H1 (cell line): ENCODE measurements around the gene TUBB4B. TPM values are rescaled to one million over a fixed set of nuclear protein-coding genes. Genes with fewer than 3 reads are reported as not detected.

ENCODE experiments used
- ASH2L ChIP-seq: fragments of 200-600, 300-600 bp; sonication (generic); IDR thresholded peaks from one replicate; pipeline ENCODE4 v1.7.1; 2017; ENCODE audit warnings: low read length
- GABPA ChIP-seq: IDR thresholded peaks from 2 replicates; pipeline ENCODE4 v1.6.1; 2011; ENCODE audit warnings: mild to moderate bottlenecking, low read length, moderate library complexity, borderline replicate concordance; ENCODE audit not compliant: insufficient read depth
- KDM1A ChIP-seq: fragments of 200-600, 300-600 bp; sonication (generic); IDR thresholded peaks from 2 replicates; pipeline ENCODE4 v1.7.1; 2016; ENCODE audit warnings: mild to moderate bottlenecking, low read length, borderline replicate concordance
- NANOG ChIP-seq: IDR thresholded peaks from 2 replicates; pipeline ENCODE4 v1.6.1; 2011; ENCODE audit warnings: low read length, low read depth, mild to moderate bottlenecking, inconsistent platforms; ENCODE audit not compliant: insufficient read depth, poor library complexity, severe bottlenecking
- RXRA ChIP-seq: IDR thresholded peaks from 2 replicates; pipeline ENCODE4 v1.6.1; 2011; ENCODE audit warnings: low read depth, mild to moderate bottlenecking, low read length, moderate library complexity; ENCODE audit not compliant: insufficient read depth
- SP2 ChIP-seq: IDR thresholded peaks from 2 replicates; pipeline ENCODE4 v1.6.1; 2012; ENCODE audit warnings: mild to moderate bottlenecking, low read length, inconsistent platforms
- TAF7 ChIP-seq: optimal IDR thresholded peaks from 2 replicates; pipeline ENCODE3; 2011; ENCODE audit warnings: low read depth, mild to moderate bottlenecking, inconsistent platforms, low read length, moderate library complexity, borderline replicate concordance
- polyA plus RNA-seq, 7 experiments: library from polyadenylated mRNA; depleted of rRNA in 3 of 7; stranded (reverse) in 5 of 7; unstranded in 2 of 7; fragments of >200 nt in 5 of 7; fragments of 200-250 nt in 2 of 7; gene quantifications; 1 replicate in 5 of 7; 2 replicates in 1 of 7; 4 replicates in 1 of 7; pipeline versions ENCODE4 v1.2.1 to v1.2.3, GENCODE V29; 2011 to 2013; ENCODE audit warnings: missing spikeins in 2 of 7, mixed read lengths in 2 of 7
- total RNA-seq: library from RNA; stranded (reverse); fragmentation: NEBNext Ultra II Directional; extraction: Animal tissue kit (Norgen Biotek cat#: 25700); gene quantifications from 2 replicates; pipeline ENCODE4 v1.2.1, GENCODE V29; 2021
- TF ChIP-seq, protein P1 (sequence below): IDR thresholded peaks from 2 replicates; pipeline ENCODE4 v1.6.1; 2012; ENCODE audit warnings: inconsistent platforms
- TF ChIP-seq, protein P2 (sequence below): IDR thresholded peaks from 2 replicates; pipeline ENCODE4 v1.6.1; 2012; ENCODE audit warnings: inconsistent platforms

TUBB4B gene
- total and polyA plus RNA-seq, 2 of the 8 experiments (the other 6 are each of a cell fraction or from before 2014, with no cell fraction given) = 280 to 307 TPM

DNA sequence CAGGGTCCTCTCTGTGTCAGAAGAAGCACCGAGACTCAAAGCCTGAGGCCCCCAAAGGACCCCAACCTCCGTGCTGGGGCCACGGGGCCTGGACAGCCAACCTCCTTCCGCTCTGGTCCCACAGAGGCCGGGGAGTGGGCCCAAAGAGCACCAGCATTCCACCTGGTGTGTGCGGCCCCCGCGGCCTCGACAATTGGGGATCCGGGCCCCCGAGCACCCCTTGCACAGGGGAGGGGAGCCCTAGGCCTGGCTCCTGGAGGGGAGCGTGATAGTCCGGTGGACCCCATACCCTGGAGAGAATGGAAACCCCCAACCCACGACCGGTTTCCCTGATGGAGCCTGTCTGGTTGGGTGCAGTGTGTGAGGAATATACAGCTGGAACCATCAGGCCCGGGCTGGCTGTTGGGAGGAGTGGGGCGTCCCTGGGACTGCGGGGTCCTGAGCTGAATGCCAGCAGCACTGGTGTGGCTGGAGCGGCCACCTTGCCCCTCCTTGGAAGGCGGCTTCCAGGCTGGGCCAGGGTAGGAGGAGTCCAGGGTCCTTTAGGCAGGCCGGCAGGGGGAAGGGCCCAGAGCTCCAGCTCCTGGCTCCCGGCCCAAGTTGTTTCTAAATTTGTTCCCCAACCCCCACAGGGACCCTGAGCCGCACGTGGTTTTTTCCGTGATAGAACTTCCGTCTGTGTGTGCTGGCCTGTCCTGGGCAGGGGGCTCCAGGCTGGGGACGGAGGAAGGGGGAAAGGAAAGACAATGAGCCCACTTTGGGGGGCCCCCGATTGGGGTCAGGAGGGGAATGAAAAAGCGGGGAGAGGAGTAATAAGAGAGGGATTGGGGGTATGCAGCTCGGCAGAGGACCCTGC, 35.6 kb downstream of the TUBB4B start (continued):
- TF ChIP-seq, protein P1, sequence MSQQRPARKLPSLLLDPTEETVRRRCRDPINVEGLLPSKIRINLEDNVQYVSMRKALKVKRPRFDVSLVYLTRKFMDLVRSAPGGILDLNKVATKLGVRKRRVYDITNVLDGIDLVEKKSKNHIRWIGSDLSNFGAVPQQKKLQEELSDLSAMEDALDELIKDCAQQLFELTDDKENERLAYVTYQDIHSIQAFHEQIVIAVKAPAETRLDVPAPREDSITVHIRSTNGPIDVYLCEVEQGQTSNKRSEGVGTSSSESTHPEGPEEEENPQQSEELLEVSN = 0 out of 2 replicates have a peak, but pooled peaks have one; percentile 5
- TF ChIP-seq ASH2L = peak; percentile 50
- TF ChIP-seq KDM1A = no peak
- TF ChIP-seq SP2 = no peak
- no peak for TF ChIP-seq RXRA
- TF ChIP-seq NANOG = no peak
- no peak for TF ChIP-seq TAF7
- TF ChIP-seq, protein P2, sequence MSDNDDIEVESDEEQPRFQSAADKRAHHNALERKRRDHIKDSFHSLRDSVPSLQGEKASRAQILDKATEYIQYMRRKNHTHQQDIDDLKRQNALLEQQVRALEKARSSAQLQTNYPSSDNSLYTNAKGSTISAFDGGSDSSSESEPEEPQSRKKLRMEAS = peak; percentile 65
- 0 out of 2 replicates have a peak, but pooled peaks have one; percentile 61 for TF ChIP-seq GABPA
